Kidney (tissue), 14 donors: Measurements from ENCODE around the gene SEZ6L2. TPM values are rescaled to one million over a fixed set of nuclear protein-coding genes. Genes with fewer than 3 reads are reported as not detected.
A peak's percentile ranks its signal among the peaks of the same experiment; 100 is the strongest.

Experiments
- DNase-seq, 5 donors: peaks; one replicate each; pipeline ENCODE4 v3.0.0-alpha.2; 2013 to 2020
- FAIRE-seq: peaks from 2 replicates; lab custom pipeline; 2012; peaks lifted over from hg19 to GRCh38; lab: Jason Lieb, UNC
- H3K27ac ChIP-seq, 2 donors: one replicate each; pipeline ENCODE4 v1.7.0; 2013; ENCODE audit warnings: low read depth in 2 of 2, low read length in 2 of 2, inconsistent platforms in 1 of 2
- H3K27me3 ChIP-seq: one replicate; pipeline ENCODE4 v1.7.1; 2013; ENCODE audit warnings: low read length, inconsistent platforms; ENCODE audit not compliant: control insufficient read depth, insufficient read depth
- H3K36me3 ChIP-seq, 3 donors: one replicate each; pipeline versions ENCODE4 v1.7.0 to v1.7.1; 2013; ENCODE audit warnings: low read length in 3 of 3, control low read depth in 1 of 3, inconsistent platforms in 1 of 3; ENCODE audit not compliant: insufficient read depth in 3 of 3, control insufficient read depth in 2 of 3
- H3K4me1 ChIP-seq, 3 donors: one replicate each; pipeline versions ENCODE4 v1.7.0 to v1.7.1; 2013; ENCODE audit warnings: low read length in 3 of 3, inconsistent platforms in 1 of 3, low read depth in 1 of 3; ENCODE audit not compliant: control insufficient read depth in 2 of 3, insufficient read depth in 2 of 3
- H3K4me3 ChIP-seq, 3 donors: one replicate each; pipeline versions ENCODE4 v1.7.0 to v1.8.1; 2013; ENCODE audit warnings: low read length in 3 of 3, control low read depth in 1 of 3, inconsistent platforms in 1 of 3
- H3K9ac ChIP-seq, 3 donors: one replicate each; pipeline versions ENCODE4 v1.7.0 to v1.7.1; 2013; ENCODE audit warnings: low read length in 3 of 3, control low read depth in 1 of 3, inconsistent platforms in 1 of 3
- H3K9me3 ChIP-seq, 3 donors: one replicate each; pipeline versions ENCODE4 v1.7.0 to v1.7.1; 2013; ENCODE audit warnings: low read length in 3 of 3, control low read depth in 1 of 3, inconsistent platforms in 1 of 3; ENCODE audit not compliant: control insufficient read depth in 2 of 3, insufficient read depth in 1 of 3
- intact Hi-C: fragments of 100-400 bp; cut with DNase I; formaldehyde crosslinking; loops from one replicate; pipeline ENCODE4 v1.11.1; 2022
- polyA plus RNA-seq: library from polyadenylated mRNA; stranded (reverse); fragments of 350-450 nt; fragmentation: Illumina TruSeq; extraction: RNeasy Lipid Tissue Mini Kit (QIAGEN cat#74804); gene quantifications from one replicate; pipeline ENCODE4 v1.2.3, GENCODE V29; 2014; ENCODE audit warnings: low read depth, low replicate concordance; ENCODE audit not compliant: insufficient read depth
- total RNA-seq: library from RNA; stranded (reverse); fragmentation: NEBNext Ultra II Directional; extraction: Animal tissue kit (Norgen Biotek cat#: 25700); gene quantifications from one replicate; pipeline ENCODE4 v1.2.1, GENCODE V29; 2021
- TF ChIP-seq, protein P1 (sequence below): IDR thresholded peaks from 3 replicates; pipeline ENCODE4 v1.5.1; 2012; ENCODE audit warnings: mild to moderate bottlenecking, moderate library complexity, borderline replicate concordance; ENCODE audit not compliant: insufficient read depth; ENCODE audit errors: extremely low read depth
- donor health status: control.
- donor health status: control.
- donor health status: control.
- donor health status: control.
- donor health status: control.
- donor health status: DM: yes; HTN: yes; CAD: no.
- donor health status: Normal renal cell carcinoma (clear cell type).

The SEZ6L2 gene
- total and polyA plus RNA-seq, 2 donors from 2014 or later = 9.1 to 32.4 TPM

DNA sequence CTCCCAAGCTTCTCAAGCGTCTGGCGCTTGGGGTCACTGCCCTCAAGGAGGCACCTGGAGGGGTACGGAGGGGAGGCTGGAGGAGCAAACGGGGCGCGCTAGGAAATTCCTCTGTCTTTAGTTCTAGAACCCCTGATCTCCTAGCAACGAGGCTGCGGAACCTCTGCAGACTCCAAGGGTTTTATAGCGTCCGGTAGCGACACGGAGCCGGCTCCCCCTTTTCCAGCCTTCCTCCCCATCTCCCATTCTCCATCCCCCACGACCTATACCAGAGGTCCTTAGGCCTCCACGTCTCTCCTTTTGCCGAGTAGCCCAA, 35.7 kb downstream of the SEZ6L2 start:
- TF ChIP-seq, protein P1, sequence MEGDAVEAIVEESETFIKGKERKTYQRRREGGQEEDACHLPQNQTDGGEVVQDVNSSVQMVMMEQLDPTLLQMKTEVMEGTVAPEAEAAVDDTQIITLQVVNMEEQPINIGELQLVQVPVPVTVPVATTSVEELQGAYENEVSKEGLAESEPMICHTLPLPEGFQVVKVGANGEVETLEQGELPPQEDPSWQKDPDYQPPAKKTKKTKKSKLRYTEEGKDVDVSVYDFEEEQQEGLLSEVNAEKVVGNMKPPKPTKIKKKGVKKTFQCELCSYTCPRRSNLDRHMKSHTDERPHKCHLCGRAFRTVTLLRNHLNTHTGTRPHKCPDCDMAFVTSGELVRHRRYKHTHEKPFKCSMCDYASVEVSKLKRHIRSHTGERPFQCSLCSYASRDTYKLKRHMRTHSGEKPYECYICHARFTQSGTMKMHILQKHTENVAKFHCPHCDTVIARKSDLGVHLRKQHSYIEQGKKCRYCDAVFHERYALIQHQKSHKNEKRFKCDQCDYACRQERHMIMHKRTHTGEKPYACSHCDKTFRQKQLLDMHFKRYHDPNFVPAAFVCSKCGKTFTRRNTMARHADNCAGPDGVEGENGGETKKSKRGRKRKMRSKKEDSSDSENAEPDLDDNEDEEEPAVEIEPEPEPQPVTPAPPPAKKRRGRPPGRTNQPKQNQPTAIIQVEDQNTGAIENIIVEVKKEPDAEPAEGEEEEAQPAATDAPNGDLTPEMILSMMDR = no peak
- H3K9ac ChIP-seq = no peak overlapping the region
- H3K27me3 ChIP-seq = no peaks in the 10 kb centered on the region
- DNase-seq (no peak), FAIRE-seq (no peak)
- peaks cover 0 to 12% (median 5%) of the 10 kb centered on the region in 3 donors for H3K4me1 ChIP-seq
- no peaks in the 10 kb centered on the region for H3K9me3 ChIP-seq
- H3K36me3 ChIP-seq = peaks cover 0 to 4% (median 0%) of the 10 kb centered on the region in 3 donors
- H3K27ac ChIP-seq = peak overlapping the region in 1 of 2 donors; percentile 97
- peak overlapping the region; percentile 36 to 87 (median 69) for H3K4me3 ChIP-seq
- intact Hi-C loops = no loop called here

DNA sequence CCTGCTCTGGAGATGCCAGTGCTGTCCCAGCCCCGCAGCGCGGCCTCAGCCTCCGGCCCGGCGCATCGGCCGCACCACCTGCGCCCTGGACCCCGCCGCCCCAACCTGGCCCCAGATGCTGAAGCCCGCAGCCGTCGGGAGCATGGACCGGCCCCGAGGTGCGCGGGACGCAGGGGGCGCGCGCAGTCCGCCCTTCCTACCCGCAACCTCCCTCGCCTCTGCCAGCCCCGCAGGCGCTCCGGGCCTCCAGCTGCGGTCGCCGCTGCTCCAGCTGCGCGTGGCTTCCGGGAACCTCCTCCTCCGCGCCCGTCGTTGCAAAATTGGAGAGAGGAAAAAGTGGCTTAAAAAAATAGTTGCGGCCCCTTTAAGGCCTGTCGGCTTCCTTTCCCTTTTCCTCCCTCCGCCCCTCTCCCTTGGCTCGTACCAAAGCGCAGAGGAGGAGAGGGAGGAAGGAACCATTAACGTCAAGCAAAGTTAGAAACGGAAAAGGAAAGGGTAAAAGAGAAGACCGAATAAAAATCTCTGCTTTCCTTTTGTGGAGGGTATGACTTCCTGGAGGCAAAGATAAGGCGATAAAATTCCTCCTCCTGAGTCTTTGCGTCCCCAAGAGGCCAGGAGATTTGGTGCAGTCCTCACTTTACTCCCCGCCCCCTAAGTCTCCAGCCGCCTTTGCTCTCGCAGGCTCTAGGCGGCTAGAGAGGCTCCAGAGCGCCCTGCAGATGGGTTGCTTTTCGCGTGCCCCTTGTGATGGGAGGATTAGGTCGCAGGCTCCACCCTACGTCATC, 36.3 kb downstream of the SEZ6L2 start, which contains the start of gene CDIPT:
TSS of gene CDIPT (minus strand) at position 343 of the 785 bp plus-strand sequence. CDS start 369 bp downstream, outside the sequence.
- peak within 1 kb of the TSS; percentile 97 to 98 for H3K27ac ChIP-seq

DNA sequence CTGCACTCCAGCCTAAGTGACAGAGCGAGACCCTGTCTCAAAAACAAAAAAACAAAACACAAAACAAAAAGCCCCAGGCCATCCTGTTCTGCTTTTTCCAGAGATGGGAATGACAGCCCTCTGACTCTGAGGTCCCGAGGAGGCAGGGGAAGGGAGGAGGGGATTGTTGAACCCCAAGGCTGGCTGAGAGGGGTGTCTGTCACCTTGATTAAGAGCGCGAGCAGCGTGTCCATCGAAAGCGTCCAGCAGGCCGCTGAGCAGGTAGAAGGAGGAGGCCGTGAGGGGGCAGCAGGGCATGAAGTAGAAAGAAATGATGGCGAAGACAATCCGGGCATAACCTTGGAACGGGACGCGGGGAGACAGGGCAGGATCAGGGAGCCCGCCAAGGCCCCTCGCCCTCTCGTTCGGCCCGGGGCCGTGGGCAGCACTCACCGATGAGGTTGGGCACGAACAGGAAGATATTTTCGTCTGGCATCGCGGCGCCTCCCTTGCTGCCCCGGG, 36.9 kb downstream of the SEZ6L2 start:
- DNase-seq = peak in 4 of 5 donors; percentile 43 to 67 (median 60)

More for the DNA sequence above, 36.3 kb downstream of the SEZ6L2 start, which contains the start of gene CDIPT:
- peaks cover 0 to 5% (median 0%) of the 10 kb centered on the region in 3 donors for H3K36me3 ChIP-seq
- TF ChIP-seq, protein P1 = peak; percentile 77
- no peaks in the 10 kb centered on the region for H3K9me3 ChIP-seq
- DNase-seq = peak; percentile 95 to 99 (median 96)
- FAIRE-seq = peak; percentile 54
- peak within 1 kb of the TSS; percentile 66 to 86 (median 74) for H3K9ac ChIP-seq
- peak within 1 kb of the TSS; percentile 71 to 91 (median 87) for H3K4me3 ChIP-seq
- intact Hi-C loops = no loop called here
- H3K27me3 ChIP-seq = no peaks in the 10 kb centered on the region
- peaks cover 0 to 12% (median 5%) of the 10 kb centered on the region in 3 donors for H3K4me1 ChIP-seq

More for the DNA sequence above, 36.9 kb downstream of the SEZ6L2 start:
- Histone ChIP-seq H3K9ac (peak overlapping the region; percentile 60 to 86 (median 66)), H3K27ac (peak overlapping the region; percentile 97 to 98), H3K9me3 (no peaks in the 10 kb centered on the region), H3K4me1 (peaks cover 0 to 12% (median 5%) of the 10 kb centered on the region in 3 donors), H3K27me3 (no peaks in the 10 kb centered on the region), H3K4me3 (peak overlapping the region; percentile 71 to 91 (median 87)), H3K36me3 (peaks cover 0 to 5% (median 0%) of the 10 kb centered on the region in 3 donors)
- intact Hi-C loops = no loop called here
- no peak for FAIRE-seq
- TF ChIP-seq, protein P1 = peak; percentile 7
